NK-92 treated with Interleukin-12 subunit alpha and Interleukin-12 subunit beta, amount 100 ng/mL, for 24 hours (cell line): ENCODE measurements around the gene PFDN2.
A peak's percentile ranks its signal among the peaks of the same experiment; 100 is the strongest.

ENCODE experiments used
- DNase-seq: peaks from one replicate; lab custom pipeline; 2025; lab: John Stamatoyannopoulos, UW

The PFDN2 gene, protein sequence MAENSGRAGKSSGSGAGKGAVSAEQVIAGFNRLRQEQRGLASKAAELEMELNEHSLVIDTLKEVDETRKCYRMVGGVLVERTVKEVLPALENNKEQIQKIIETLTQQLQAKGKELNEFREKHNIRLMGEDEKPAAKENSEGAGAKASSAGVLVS

DNA sequence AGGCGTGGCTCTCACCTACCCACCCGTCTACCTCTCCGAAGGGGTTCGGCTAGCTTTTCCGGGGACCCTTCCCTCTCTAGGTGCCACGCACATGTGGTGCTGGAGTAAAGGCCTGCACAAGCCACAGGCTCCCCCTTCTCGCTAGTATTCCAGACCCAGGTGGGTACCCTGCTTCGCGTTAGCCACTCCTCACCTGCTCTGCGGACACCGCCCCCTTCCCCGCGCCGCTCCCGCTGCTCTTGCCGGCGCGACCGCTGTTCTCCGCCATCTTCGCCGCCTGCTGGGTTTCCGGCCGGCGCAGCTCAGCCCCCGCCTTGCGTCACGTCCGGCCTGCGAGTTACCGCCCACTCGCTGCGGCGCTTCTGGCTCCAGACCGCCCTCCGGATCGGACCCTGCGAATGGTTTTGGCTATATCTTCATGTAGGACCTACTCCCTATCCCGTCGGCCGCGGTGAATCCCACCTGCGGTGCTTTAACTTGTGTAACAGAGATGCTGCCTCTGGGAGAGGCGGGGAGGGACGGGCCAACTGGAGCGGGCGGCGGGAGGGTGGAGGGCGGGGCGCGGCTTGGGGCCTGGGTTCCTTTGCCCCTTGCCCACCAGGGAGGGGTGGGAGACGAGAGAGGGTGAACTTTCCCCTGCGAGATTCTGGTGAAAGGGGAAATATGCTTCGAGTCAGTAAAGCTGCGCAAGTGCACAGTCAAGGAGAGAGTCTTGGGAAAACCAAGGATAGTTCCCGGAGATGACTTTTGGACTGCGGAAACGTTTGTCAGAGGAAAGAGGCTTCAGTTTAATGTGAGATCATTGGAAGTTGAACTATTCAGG is at the start of gene PFDN2, which contains the start of gene NIT1:
Gene PFDN2 (minus strand): TSS at position 279 of the 823 bp plus-strand sequence. CDS start 11 bp downstream, at position 268.
Gene NIT1 (plus strand): TSS at position 347 of the 823 bp plus-strand sequence. CDS start 72 bp downstream, at position 419.
- DNase-seq: peak; percentile 77

DNA sequence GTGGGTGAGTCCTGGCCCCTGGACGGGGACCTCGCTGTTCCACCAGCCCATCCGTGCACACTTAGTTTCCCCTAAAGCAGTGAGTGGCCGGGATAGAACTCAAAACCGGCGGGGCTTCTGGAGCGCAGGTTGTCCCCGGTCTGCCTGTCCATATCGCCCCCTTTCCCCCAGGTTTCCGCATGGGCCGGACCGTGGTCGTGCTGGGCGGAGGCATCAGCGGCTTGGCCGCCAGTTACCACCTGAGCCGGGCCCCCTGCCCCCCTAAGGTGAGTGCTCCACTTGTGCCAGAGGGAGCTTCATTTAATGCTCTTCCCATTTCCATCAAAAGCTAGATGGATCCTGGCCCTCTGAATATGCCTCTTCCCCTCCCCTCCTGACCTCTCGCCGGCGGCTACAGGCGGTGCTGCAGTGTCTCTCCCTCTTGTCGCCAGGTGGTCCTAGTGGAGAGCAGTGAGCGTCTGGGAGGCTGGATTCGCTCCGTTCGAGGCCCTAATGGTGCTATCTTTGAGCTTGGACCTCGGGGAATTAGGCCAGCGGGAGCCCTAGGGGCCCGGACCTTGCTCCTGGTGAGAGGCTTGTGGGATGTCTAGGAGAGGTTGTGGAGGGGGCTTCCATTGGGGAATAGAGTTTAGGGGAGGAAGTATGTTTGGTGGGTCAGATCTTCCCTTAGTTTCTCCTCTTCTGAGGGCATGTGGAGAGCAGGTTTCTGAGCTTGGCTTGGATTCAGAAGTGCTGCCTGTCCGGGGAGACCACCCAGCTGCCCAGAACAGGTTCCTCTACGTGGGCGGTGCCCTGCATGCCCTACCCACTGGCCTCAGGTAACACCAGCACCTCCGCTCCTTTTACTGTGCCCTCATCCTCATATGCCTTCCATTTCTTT is 49.1 kb upstream of the PFDN2 start:
- no peak for DNase-seq

- peak; percentile 92 for DNase-seq
These were observed 48.2 kb upstream of the PFDN2 start, which contains the start of gene PPOX for GRCh38 chr1:161165742-161166668. TSS of gene PPOX (plus strand) at chr1:161166426. CDS start at chr1:161166848, 422 bp downstream.

DNA sequence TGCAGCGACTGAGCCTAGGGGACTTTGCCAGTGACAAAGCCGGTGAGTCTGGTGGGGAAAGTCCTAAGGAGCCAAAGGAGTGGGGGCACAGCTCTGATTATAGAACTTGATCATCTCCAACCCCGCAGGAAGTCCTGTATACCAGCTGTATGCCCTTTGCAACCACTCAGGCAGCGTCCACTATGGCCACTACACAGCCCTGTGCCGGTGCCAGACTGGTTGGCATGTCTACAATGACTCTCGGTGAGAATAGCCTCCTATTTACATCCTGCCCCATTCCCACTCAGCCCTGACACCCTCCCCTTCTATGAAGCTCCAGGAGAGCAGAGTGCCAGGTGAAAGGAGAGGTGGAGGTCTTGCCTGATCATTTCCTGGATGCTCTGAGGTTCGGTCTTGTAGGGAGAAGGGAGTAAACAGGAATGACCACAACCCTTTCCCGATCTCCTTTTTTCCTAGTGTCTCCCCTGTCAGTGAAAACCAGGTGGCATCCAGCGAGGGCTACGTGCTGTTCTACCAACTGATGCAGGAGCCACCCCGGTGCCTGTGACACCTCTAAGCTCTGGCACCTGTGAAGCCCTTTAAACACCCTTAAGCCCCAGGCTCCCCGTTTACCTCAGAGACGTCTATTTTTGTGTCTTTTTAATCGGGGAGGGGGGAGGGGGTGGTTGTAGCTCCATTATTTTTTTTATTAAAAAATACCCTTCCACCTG is 47.2 kb upstream of the PFDN2 start:
- no peak for DNase-seq

DNA sequence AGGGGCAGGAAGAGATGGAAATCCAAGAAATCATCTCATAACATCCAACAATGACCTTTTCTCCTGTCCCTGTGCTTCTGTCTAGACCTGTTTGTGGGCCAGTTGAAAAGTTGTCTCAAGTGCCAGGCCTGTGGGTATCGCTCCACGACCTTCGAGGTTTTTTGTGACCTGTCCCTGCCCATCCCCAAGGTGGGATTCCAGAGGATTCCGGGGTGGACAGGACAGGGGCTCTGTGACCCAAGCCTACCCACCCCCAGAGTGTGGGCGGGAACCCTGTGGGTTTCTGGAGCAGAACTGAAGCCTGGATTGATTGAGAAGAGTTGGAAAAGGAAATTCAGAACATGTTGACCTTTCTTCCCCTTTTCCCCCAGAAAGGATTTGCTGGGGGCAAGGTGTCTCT is 46.0 kb upstream of the PFDN2 start:
- no peak for DNase-seq

- DNase-seq: no peak
These were observed 45.0 kb upstream of the PFDN2 start for GRCh38 chr1:161162806-161163205.

- DNase-seq: no peak
These were observed 44.2 kb upstream of the PFDN2 start for GRCh38 chr1:161162052-161162451.

DNA sequence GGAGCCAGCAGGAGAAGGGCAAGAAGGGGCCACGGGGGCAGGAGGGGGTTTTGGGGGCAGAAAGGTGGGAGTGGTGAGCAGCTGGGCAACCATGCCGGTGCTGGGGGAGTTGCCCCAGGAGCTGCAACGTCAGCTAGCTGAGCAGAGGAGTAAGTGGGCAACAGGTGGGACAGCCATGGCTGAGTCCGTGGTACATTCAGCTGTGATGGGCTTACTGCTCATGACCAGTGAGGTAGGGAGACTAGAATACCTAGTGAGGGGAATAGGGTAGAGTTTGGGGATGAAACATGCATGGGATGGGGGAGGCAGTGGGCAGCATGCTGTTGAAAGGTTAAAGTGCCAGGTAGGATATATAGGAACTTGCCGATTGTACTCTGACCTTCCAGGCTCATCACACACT is 43.8 kb upstream of the PFDN2 start:
- DNase-seq: no peak

- no peak for DNase-seq
These were observed 42.9 kb upstream of the PFDN2 start for GRCh38 chr1:161160671-161161145.

DNA sequence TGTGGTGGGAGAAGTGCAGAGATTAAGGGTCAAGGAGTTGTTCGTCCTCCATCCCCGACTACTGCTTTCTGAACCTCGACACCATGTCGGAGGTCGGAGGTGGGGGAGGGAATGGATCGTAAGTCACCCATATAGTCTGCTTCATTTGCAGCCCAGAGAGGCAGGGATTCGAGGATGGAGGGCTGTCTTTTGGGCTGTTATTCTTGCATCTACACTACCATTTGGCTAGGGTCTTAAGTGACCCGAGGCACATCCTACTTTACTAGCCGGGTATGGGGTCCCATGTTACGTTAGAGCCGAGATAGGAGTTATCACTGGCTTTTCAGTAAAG is 42.0 kb upstream of the PFDN2 start:
- DNase-seq: no peak

- peak; percentile 88 for DNase-seq
These were observed 41.5 kb upstream of the PFDN2 start, which contains the start of gene USP21 for GRCh38 chr1:161159087-161159912. TSS of gene USP21 (plus strand) at chr1:161159500. CDS start at chr1:161160641, 1,141 bp downstream.

DNA sequence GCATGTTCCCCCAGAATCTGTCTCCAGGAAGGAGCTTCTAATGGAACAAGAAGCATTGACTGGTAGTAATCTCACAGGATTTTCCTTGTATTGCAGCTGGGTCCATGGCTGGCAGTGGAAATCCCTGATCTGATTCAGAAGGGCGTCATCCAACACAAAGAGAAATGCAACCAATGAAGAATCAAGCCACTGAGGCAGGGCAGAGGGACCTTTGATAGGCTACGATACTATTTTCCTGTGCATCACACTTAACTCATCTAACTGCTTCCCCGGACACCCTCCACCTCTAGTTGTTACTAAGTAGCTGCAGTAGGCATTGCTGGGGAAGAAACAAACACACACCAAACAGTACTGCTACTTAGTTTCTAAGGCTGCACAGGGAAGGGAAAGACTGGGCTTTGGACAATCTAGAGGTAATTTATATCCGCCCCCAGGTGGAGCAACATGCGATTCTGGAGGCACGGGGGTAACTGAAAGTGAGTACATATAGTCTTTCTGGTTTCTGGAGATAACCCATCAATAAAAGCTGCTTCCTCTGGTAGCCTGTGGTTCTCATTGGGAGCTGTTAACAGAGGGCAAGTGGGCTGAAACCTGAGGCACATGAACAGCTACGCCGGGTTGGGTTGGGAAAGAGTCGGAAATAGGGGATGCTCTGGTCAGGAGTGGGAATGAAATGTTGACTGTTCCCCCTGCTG is 40.6 kb upstream of the PFDN2 start:
- no peak for DNase-seq

GRCh38 chr1:161157867-161158266 is 40.0 kb upstream of the PFDN2 start:
- DNase-seq: no peak

- DNase-seq: peak; percentile 69
These were observed 36.0 kb upstream of the PFDN2 start, which contains the start of gene UFC1 for GRCh38 chr1:161153682-161154337. TSS of gene UFC1 (plus strand) at chr1:161153978. CDS start at chr1:161153998, 20 bp downstream.

DNA sequence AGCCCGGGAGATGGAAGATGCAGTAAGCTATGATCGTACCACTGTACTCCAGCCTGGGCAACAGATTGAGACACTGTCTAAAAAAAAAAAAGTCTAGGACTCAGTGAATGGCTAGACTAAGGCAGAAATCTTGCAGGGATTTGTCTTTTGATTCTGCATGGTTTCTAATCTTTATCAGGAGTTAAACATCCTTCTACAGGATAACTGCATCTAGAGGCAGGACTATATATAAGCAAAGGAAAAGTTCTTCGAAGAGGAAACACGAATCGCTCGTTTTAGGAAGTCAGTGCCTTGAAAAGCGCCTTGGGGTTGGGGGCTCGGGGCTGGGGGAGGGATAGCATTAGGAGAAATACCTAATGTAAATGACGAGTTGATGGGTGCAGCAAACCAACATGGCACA is 35.3 kb upstream of the PFDN2 start:
- no peak for DNase-seq

GRCh38 chr1:161145832-161146231 is 28.0 kb upstream of the PFDN2 start:
- DNase-seq: no peak

GRCh38 chr1:161140755-161141400 is 23.0 kb upstream of the PFDN2 start:
- DNase-seq: no peak

- DNase-seq: peak; percentile 13
These were observed 21.9 kb upstream of the PFDN2 start for GRCh38 chr1:161139766-161140165.
